H1 (cell line): ENCODE results near the gene ARID5B. TPM values are rescaled to one million over a fixed set of nuclear protein-coding genes. Genes with fewer than 3 reads are reported as not detected.

Source experiments
- CHD1 ChIP-seq: IDR thresholded peaks from 2 replicates; pipeline ENCODE4 v1.6.1; 2012; ENCODE audit warnings: low read depth, low read length, improper control_type of control experiment
- CHD7 ChIP-seq: fragments of 300-600 bp; sonication (generic); IDR thresholded peaks from 2 replicates; pipeline ENCODE4 v1.7.1; 2012; ENCODE audit warnings: low read length, moderate library complexity, mild to moderate bottlenecking, inconsistent platforms; ENCODE audit not compliant: insufficient replicate concordance
- FOSL1 ChIP-seq: IDR thresholded peaks from 2 replicates; pipeline ENCODE4 v1.6.1; 2011; ENCODE audit warnings: mild to moderate bottlenecking, low read depth, low read length, moderate library complexity; ENCODE audit not compliant: insufficient read depth
- SIX5 ChIP-seq: IDR thresholded peaks from 2 replicates; pipeline ENCODE4 v1.6.1; 2011; ENCODE audit warnings: mild to moderate bottlenecking, low read depth, low read length
- SP2 ChIP-seq: IDR thresholded peaks from 2 replicates; pipeline ENCODE4 v1.6.1; 2012; ENCODE audit warnings: mild to moderate bottlenecking, low read length, inconsistent platforms
- polyA plus RNA-seq, 7 experiments: library from polyadenylated mRNA; depleted of rRNA in 3 of 7; stranded (reverse) in 5 of 7; unstranded in 2 of 7; fragments of >200 nt in 5 of 7; fragments of 200-250 nt in 2 of 7; gene quantifications; 1 replicate in 5 of 7; 2 replicates in 1 of 7; 4 replicates in 1 of 7; pipeline versions ENCODE4 v1.2.1 to v1.2.3, GENCODE V29; 2011 to 2013; ENCODE audit warnings: missing spikeins in 2 of 7, mixed read lengths in 2 of 7
- total RNA-seq: library from RNA; stranded (reverse); fragmentation: NEBNext Ultra II Directional; extraction: Animal tissue kit (Norgen Biotek cat#: 25700); gene quantifications from 2 replicates; pipeline ENCODE4 v1.2.1, GENCODE V29; 2021

ARID5B gene
- total and polyA plus RNA-seq, 2 of the 8 experiments (the other 6 are each of a cell fraction or from before 2014, with no cell fraction given): 0.21 to 1.1 TPM

DNA sequence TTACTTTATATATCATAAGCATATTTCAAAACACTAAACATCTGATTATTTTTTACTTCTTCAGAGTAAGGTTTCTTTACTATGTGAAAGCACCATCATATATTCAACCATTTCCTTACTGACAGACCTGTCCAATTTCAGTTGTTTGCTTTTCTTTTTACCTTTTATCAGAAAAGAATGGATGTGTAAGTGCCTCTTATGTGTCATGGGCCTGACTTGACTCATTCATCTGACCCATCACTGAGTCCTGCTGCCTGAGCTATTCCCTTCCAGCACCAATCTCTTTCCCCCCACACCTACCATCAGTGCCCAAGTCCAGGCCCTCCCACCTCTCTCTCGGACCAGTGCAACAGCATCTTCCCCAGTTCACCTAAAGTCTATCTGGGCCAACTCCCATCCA, 41.7 kb upstream of the ARID5B start (continued):
- TF ChIP-seq CHD7 (no peak), SP2 (no peak), SIX5 (no peak), CHD1 (no peak), FOSL1 (no peak)
